KG1 (cell line): ENCODE data around the gene KIF3C.
"Not testable (repeated sequence)": the region's sequence is repeated elsewhere in the genome, so short reads cannot be mapped to it uniquely, and the experiment has no call there.

Source experiments
- DNase-seq: peaks from one replicate; lab custom pipeline; 2025; lab: John Stamatoyannopoulos, UW

Gene KIF3C

DNA sequence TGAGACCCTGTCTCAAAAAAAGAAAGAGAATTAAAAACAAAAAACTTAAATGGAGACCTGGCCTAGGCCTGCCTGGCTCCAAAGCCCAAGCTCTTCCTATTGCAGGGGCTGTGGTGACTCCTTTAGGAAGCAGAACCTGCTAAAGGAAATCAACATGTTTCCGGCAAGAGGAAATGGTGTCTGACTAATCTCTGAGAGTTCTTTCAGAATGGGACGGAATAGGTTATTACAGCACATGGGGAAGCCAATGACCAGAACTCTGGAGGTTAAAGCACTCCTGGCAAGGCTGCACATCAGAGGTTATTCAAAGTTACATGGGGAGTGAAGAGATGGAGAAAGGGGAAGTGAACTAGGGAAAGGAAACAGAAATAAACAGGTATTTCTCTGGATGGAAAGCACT, 21.4 kb downstream of the KIF3C start:
- peak; percentile 66 for DNase-seq

DNA sequence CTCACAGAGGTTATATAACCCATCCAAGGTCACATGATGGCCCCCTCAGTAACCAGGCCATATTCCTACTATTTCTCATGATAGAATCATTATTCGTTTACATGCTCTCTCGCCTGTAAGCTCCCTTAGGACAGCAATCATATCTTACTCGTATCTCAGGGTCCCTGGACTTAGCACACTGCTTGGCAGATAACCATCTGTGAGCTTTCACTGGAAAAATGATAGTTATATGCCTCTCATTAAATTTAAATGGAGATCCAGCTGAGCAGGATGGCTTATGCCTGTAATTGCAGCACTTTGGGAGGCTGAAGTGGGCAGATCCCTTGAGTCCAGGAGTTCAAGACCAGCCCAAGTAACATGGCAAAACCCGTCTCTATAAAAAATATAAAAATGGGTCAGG, 21.9 kb downstream of the KIF3C start:
- DNase-seq: peak; percentile 33

DNA sequence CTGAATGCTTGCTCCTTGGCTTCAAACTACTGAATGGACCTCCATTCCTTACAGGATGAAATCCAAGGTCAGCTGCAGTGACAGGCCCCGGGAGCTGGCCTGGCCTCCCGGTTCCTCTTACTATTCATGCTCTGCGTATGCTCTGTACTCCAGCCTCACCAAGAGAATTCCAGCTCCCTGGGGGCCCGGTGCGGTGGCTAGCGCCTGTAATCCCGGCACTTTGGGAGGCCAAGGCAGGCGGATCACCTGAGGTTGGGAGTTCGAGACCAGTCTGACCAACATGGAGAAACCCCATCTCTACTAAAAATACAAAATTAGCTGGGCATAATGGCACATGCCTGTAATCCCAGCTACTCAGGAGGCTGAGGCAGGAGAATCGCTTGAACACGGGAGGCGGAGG, 23.7 kb downstream of the KIF3C start:
- not testable (repeated sequence) for DNase-seq

DNA sequence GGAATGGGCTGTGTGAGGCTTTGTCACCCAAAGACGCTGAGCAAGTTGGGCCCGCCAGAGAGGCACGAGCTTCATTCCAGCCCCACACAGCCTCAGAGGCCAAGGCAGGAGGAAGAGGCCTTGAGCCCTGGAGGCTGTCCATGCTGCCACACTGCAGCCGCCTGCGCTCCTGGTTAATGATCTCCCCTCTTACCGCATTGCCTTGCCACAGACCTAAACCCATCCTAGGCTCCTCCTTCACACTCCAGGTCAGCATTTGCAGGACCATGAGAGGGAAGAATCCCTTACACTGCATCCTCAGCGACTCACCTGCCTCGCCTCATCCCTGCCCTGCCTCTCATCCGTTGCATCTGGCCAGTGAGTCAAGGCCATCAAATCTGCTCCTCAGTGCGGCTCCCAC, 24.6 kb downstream of the KIF3C start:
- no peak for DNase-seq

DNA sequence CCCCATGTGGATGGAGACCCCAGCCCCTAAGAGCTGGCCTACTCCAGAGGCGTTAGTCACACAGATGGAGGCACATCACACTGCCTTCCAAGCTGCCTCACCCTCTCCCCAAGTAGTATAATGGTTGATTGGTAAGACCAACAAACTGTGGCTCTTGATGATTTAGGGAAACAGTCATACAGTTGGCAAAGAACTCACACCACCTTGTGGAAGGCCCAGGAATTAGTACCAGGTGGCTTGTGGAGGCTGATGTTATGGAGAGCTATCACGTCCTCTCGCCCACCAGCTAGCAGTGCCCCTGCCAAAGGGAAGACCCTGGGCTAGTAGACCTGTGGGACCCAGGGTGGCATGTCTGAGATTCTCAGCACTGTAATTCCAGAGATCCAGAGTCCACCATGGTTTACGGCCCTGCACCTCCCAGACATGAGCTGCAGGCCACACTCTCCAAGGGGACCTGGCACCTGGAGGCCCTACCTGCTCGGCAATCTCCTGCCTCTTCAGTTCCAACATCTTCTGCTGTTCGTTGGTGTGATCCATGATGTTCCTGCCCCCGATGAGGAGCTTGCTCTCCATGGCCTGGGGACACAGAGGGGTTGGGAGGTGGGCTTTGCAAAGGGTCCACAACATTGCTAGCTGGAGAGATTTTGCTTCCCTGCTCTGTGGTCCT, 26.3 kb downstream of the KIF3C start:
- DNase-seq: no peak

DNA sequence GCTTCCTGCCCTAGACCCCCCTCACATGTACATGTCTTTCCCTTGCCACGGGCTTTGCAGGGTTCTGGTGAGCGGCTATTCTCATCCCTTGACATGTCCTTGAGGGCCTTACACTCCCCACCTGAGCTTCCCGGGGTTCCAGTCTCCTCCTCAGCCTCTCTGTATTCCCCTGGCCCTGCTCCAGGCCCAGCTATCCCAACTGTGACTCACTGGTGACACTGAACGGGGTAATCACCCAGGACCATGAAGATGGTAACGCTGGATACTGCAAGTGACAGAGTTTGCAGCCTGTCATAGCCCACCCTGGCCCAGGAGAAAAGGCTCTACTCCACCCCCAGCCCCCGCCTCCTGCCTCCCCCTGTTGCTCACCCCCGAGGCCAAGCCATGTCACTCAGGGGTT, 27.3 kb downstream of the KIF3C start:
- DNase-seq: no peak

DNA sequence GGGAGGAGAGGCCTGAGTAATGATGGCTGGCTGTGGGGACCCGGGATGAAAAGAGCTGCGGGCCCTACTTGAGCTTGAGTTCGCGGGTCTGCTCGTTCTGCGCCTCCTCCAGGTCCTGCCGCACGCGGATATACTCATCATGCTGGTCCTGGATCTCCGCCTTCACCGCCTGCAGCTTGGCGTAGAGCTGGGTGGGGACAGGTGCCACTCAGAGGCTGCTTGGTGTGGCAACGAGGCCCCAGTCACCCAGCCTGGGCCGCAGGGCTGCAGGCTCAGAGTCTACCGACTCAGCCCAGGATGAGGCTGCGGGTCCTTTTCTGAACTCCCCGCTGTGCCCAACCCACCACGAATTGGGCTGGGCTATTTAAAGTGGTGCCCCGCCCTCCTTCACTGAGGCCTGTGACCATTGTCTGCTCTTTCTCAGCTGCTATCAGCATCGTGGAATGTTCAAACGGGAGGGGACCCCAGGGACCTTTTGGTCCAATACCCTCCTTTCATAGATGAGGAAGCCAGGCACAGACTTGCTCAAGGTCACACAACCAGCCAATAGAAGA, 28.0 kb downstream of the KIF3C start:
- no peak for DNase-seq

DNA sequence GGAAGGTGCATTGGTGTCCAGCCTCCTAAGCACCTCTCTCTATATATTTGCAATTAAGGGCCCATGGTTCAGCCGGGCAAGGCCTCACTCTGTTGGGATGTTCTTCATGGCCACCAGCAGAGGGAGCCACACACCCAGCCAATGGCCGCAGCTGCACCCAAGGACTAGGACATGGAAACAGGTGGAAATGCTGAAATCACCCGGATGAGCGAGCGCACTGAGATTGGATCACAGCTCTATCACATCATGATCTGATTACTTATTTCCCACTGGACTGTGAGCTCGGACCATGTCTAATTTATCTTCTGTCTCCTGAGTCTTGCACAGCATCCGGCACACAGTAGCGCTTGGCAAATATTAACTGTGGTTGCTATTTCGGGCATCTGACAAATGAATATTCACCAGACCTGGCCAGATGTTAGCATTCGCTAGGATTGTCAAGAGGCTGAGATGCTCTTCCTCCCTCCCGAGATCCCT, 31.2 kb downstream of the KIF3C start:
- peak; percentile 13 for DNase-seq

DNA sequence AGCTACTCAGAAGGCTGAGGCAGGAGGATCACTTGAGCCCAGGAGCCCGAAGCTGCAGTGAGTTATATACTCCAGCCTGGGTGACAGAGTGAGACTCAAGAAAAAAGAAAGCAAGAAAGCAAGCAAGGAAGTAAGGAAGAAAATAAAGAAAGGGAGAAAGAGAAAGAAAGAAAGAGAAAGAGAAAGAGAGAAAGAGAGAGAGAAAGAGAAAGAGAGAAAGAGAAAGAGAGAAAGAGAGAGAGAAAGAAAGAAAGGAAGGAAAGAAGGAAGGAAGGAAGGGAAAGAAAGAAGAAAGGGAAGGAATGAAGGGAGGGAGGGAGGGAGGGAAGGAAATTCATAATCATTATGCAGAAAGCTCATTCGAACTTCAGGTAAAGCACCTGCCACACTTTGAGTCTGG, 33.9 kb downstream of the KIF3C start:
- no peak for DNase-seq

DNA sequence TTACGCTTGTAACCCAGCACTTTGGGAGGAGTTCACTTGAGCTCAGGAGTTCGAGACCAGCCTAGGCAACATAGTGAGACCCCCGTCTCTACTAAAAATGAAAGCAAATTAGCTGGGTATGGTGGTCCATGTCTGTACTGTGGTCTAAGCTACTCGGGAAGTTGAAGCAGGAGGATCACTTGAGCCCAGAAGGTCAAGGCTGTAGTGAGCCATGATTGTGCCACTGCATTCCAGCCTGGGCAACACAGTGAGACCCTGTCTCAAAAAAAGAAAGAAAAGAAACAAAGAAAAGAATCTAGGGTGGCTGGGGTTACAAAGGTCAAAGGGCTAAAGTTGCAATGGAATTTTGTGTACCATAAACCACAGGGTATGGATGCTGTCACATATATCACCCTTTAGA, 41.3 kb downstream of the KIF3C start:
- no peak for DNase-seq

DNA sequence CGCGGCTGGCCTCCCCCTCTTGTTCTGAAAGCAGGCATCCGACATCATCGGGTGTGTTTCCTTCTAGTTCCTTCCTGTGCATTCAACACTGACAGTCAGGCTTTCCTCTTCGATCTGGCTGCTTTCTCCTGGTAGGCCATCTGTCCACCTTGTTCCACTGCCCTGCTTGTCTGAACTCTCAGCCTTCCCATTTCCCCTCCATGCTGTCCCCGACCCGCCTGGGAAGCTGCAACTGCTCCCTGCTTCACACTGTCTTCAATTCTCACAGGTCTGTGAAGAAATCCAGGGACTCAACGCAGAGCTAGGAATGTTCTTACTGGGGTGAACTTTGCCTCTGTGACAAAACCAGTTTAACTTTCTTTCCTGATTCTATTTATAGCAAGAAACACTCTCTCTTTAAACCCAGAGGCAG, 43.0 kb downstream of the KIF3C start:
- no peak for DNase-seq

DNA sequence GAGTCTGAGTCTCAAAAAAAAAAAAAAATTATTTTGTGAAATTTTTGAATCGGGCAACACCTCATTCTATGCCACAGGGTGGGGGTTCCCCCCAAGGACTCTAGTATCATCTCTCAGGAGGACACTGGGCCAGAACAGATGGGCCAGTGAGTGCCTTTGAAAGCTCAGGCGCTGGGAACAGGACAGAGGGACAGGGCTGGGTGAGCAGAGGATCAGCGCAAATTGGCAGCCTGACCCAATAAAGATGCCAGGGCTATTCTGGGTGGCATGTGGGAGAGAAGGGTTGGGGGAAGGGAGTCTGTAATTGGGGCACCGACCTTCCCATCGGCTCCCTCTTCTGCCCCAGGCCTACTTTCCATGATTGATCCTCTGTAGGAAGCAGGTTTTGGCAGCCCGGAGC, 44.0 kb downstream of the KIF3C start:
- no peak for DNase-seq

DNA sequence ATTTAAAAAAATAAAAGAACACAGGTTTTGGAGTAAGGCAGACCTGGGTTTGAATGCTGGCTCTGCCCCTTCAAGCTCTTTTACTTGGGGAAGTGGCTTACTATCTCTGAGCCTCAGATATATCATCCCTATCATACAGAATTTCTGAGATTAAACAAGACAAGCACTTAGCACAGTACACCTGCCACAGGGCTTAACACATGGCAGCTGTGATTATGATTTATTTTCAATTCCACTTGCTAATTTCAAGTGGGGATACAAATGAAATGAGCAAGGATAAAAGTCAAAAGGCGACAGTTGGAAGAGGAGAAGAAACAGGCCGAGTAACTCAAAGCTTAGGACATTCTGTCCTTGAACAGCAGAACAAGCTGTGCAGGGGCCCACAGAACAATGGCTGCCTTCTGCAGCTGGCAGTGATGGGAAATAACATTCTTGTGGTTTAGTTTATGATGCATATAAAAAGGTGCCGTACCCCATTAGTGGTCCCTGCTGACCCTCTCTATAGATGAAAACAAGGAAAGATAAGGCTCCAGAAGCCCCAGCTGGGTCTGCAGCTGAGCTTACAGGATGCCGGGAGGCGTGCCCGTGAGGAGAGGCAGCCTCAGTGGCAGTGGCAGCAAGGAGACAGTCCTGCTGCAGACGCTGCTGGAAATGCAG, 45.3 kb downstream of the KIF3C start:
- DNase-seq: no peak

DNA sequence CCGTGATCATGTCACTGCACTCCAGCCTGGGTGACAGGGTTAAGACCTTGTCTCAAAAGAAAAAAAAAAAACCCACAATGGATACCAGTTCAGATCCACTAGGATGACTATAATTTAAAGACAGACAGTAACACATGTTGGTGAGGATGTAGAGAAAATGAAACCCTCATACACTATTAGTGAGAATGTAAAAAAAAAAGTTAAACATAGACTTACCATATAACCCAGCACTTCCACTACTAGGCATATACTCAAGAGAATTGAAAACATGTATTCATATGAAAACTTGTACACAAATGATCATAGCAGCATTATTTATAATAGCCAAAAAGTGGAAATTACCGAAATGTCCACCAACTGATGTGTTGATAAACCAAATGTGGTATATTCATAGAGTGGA, 48.7 kb downstream of the KIF3C start:
- DNase-seq: no peak

DNA sequence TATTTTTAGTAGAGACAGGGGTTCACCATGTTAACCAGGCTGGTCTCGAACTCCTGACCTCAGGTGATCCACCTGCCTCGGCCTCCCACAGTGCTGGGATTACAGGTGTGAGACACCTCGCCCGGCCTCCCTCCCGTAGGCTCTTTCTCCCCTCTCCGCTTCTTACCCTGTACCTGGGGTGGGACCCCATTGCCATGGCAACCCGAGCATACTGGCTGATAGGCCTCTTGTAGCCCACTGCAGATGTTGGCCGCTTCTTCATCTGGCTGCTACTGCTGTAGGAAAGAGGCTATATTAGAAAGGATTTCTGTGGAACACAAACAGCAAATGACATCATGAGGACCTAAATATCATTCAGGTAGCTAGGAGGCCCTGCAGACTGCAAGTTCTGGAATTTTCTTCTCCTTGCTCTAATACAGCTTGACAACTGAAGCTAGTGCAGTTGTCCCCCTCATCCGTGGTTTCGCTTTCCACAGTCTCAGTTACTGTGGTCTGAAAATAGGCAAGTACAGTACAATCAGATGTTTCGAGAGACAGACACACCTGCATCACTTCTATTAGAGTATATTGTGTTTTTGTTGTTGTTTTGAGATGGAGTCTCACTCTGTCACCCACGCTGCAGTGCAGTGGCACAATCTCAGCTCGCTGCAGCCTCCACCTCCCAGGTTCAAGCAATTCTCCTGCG, 52.4 kb downstream of the KIF3C start:
- no peak for DNase-seq

DNA sequence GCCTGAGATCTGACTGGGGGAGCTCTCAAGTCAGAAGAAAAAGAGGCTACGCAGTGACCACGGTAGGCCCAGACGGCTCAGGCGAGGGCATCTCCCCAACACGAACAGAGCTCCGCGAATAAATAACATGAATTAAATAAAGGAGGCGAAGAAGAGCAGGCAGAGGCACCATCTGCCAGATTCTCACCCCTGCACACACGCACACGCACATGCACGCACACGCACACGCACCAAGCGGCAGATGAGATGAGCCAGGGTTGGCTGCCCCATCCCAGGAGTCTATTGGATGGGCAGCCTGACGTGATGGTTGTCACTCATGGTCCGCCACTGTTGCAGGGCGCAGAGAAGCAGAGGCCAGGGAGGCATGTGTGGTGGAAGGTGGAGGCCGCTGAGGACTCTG, 53.6 kb downstream of the KIF3C start:
- no peak for DNase-seq

DNA sequence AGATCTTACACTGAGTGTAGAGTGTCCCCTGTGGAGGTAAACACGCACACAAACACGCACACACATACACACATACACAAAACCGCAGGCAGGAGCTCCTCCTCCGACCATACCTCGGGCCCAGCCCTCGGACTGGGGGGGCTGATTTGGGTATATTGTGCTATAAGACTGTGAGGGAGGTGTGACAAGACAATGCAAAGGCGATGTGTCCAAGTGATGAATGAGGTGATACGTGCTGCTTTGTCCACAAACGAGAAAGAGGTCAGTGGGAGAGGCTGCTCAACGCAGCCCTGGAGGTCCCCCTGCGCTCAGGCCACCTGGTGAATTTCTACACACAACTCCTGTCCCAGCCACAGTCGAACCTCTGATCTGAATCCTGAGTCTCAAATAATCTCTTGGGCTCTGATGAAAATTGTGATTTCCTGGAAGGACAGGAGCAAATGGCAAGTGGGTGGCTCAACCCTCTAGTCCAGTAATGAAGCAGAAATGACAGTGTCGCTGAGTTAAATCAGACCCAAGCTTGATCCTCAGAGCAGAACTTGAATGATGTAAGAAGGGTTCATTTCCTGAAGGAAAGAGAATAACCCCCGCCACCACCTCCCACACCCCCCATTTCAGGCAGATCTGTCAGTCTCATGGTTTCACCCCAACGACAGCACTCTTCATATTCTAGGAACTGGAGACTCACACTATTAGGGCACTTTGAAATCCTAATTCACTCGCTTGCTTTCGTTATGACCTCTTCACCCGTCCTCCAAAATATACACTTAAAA, 55.1 kb downstream of the KIF3C start:
- no peak for DNase-seq

DNA sequence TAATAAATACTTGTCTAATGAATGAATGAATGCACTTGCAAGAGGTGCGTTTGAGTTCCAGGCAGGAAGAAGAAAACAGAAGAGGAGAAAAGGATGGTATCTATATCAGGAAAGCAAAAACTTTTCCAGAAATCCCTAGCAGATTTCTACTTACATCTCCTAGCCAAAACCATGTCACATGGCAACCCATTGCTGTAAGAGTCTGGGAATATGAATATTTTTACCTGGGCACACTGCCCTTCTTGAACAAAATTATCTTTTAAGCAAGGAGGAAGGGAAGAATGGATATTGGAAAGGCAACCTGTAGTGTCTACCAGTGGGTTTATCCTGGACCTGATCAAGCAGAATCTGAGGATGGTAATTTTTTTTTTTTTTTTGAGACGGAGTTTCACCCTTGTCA, 59.8 kb downstream of the KIF3C start:
- DNase-seq: no peak

DNA sequence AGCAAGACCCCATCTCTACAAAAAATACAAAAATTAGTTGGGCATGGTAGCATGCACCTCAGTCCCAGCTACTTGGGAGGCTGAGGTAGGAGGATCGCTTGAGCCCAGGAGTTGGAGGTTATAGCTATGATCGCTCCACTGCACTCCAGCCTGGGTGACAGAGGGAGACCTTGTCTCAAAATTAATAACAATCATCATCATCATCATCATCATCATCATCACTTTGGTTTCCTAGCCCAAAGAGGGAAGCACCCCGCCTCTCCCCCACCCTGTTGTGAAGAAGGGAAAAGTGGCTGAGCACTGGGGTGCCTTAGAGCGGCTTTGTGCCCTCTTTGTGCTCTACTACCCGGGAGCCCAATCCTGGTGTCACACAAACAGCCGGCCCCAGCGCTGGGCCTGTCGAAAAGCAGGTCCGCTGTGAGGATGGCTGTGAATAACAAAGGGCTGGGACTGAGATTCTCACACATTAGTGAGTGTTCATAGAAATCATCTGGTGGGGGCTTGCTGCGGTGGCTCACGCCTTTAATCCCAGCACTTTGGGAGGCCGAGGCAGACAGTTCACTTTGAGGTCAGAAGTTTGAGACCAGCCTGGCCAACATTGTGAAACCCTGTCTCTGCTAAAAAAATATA, 61.4 kb downstream of the KIF3C start:
- no peak for DNase-seq

DNA sequence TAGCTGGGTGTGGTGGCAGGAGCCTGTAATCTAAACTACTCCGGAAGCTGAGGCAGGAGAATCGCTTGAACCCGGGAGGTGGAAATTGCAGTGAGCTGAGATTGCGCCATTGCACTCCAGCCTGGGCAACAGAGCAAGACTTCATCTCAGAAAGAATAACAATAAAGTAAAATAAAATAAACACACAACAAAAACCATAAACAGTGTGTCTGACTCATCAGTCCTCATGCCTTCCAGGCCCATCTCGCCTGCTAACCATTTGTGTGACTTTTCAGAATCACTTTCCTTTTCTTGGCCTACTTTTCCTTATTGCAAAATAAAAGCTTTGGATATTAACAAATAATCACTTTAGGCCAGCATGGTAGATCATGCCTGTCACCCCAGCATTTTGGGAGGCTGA, 62.0 kb downstream of the KIF3C start:
- DNase-seq: no peak

DNA sequence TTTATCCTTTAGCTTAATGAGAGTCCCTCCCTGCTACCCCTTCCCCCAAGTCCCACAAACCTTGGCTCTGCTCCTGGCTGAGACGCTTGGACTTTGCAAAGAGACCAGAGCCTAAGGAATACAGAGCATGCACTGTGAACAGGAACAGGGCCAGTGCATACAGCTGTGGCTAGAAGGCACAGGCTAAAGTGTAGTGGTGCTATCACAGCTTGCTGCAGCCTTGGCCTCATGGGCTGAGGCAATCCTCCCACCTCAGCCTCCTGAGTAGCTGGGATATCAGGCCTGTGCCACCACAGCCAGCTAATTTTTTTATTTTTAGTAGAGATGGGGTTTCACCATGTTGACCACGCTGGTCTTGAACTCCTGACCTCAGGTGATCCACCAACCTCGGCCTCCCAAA, 64.5 kb downstream of the KIF3C start:
- DNase-seq: no peak

DNA sequence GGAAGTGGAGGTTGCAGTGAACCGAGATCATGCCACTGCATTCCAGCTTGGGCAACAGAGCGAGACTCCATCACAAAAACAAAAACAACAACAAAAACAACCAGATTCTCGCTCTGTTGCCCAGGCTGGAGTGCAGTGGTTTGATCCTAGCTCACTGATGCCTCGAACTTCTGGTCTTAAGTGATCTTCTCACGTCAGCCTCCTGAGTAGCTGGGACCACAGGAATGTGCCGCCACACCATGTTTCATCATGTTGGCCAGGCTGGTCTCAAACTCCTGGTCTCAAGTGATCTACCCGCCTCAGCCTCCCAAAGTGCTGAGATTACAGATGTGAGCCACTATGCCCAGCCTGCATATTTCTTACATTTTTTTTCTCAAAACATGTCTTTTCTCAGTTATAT, 64.9 kb downstream of the KIF3C start:
- DNase-seq: not testable (repeated sequence)
